Thoracic aorta (tissue), 2 donors: Measurements from ENCODE around the gene ADAMTS12. TPM values are rescaled to one million over a fixed set of nuclear protein-coding genes. Genes with fewer than 3 reads are reported as not detected.

Experiments used
- ATAC-seq: fragments of 150-250 bp; one replicate; pipeline ENCODE4 v1.8.0; 2017; ENCODE audit warnings: low read depth; ENCODE audit not compliant: insufficient number of reproducible peaks, low FRiP score
- DNase-seq: peaks from one replicate; pipeline ENCODE4 v3.0.0-alpha.2; 2020; ENCODE audit warnings: low spot score
- H3K27ac ChIP-seq, 2 donors: fragments of 200-600 bp; sonication (generic); 1 replicate in 1 of 2; 2 replicates in 1 of 2; pipeline ENCODE4 v1.5.1; 2016; ENCODE audit warnings: mild to moderate bottlenecking in 2 of 2, moderate library complexity in 2 of 2
- H3K27me3 ChIP-seq: fragments of 200-600 bp; sonication (generic); replicated peaks from 2 replicates; pipeline ENCODE4 v1.6.0; 2016; ENCODE audit warnings: mild to moderate bottlenecking; ENCODE audit not compliant: insufficient read depth
- H3K36me3 ChIP-seq: fragments of 200-600 bp; sonication (generic); one replicate; pipeline ENCODE4 v1.5.1; 2016
- H3K4me1 ChIP-seq, 2 donors: fragments of 200-600 bp; sonication (generic); 1 replicate in 1 of 2; 2 replicates in 1 of 2; pipeline versions ENCODE4 v1.5.1 to v1.6.0; 2016; ENCODE audit warnings: low read depth in 2 of 2, mild to moderate bottlenecking in 1 of 2; ENCODE audit not compliant: control insufficient read depth in 1 of 2
- H3K4me3 ChIP-seq: fragments of 200-600 bp; sonication (generic); 2 replicates; pipeline ENCODE4 v1.5.1; 2016; ENCODE audit warnings: mild to moderate bottlenecking
- H3K9me3 ChIP-seq: fragments of 200-600 bp; sonication (generic); 2 replicates; pipeline ENCODE4 v1.5.1; 2016
- CTCF ChIP-seq: fragments of 200-600 bp; sonication (generic); IDR thresholded peaks from one replicate; pipeline ENCODE4 v1.5.1; 2019; ENCODE audit warnings: antibody characterized with exemption
- total RNA-seq, 2 donors: library from RNA; depleted of rRNA; stranded (reverse); fragments of >200 nt; gene quantifications; one replicate each; pipeline versions ENCODE4 v1.1.0 to v1.2.3, GENCODE V29; 2016

ADAMTS12 gene
- total RNA-seq, 2 donors from 2014 or later, result 7.3 to 8.0 TPM

- TF ChIP-seq CTCF, result no peak
- H3K27ac ChIP-seq, result no peak overlapping the region
- H3K9me3 ChIP-seq, result no peaks in the 10 kb centered on the region
- DNase-seq (no peak), ATAC-seq (no peak)
- H3K36me3 ChIP-seq, result no peaks in the 10 kb centered on the region
- no peak overlapping the region for H3K4me3 ChIP-seq
- peaks cover 14 to 25% of the 10 kb centered on the region in 2 donors for H3K4me1 ChIP-seq
- H3K27me3 ChIP-seq, result no peaks in the 10 kb centered on the region
These were observed 43.2 kb downstream of the ADAMTS12 start for GRCh38 chr5:33848554-33848953.

GRCh38 chr5:33846851-33847250 lies 44.9 kb downstream of the ADAMTS12 start:
- ATAC-seq, result no peak
- H3K4me1 ChIP-seq, result peaks cover 4 to 12% of the 10 kb centered on the region in 2 donors
- no peak overlapping the region for H3K4me3 ChIP-seq
- DNase-seq, result no peak
- no peak for TF ChIP-seq CTCF
- H3K27ac ChIP-seq, result no peak overlapping the region
- no peaks in the 10 kb centered on the region for H3K36me3 ChIP-seq
- H3K9me3 ChIP-seq, result no peaks in the 10 kb centered on the region
- no peaks in the 10 kb centered on the region for H3K27me3 ChIP-seq

- DNase-seq (no peak), ATAC-seq (no peak)
- H3K27ac ChIP-seq, result no peak overlapping the region
- H3K27me3 ChIP-seq, result no peaks in the 10 kb centered on the region
- H3K4me1 ChIP-seq, result peaks cover 0 to 21% of the 10 kb centered on the region in 2 donors
- TF ChIP-seq CTCF, result no peak
- H3K4me3 ChIP-seq, result no peak overlapping the region
- H3K36me3 ChIP-seq, result no peaks in the 10 kb centered on the region
- H3K9me3 ChIP-seq, result no peaks in the 10 kb centered on the region
These were observed 48.2 kb downstream of the ADAMTS12 start for GRCh38 chr5:33843579-33843978.

- Histone ChIP-seq H3K27me3 (no peaks in the 10 kb centered on the region), H3K4me3 (no peak overlapping the region), H3K27ac (no peak overlapping the region), H3K36me3 (no peaks in the 10 kb centered on the region), H3K9me3 (no peaks in the 10 kb centered on the region), H3K4me1 (peaks cover 0 to 21% of the 10 kb centered on the region in 2 donors)
- ATAC-seq (no peak), DNase-seq (no peak)
- TF ChIP-seq CTCF, result no peak
These were observed 49.3 kb downstream of the ADAMTS12 start for GRCh38 chr5:33842456-33842855.

GRCh38 chr5:33841891-33842290 lies 49.9 kb downstream of the ADAMTS12 start:
- TF ChIP-seq CTCF, result no peak
- H3K4me1 ChIP-seq, result peaks cover 0 to 21% of the 10 kb centered on the region in 2 donors
- no peaks in the 10 kb centered on the region for H3K9me3 ChIP-seq
- no peak overlapping the region for H3K27ac ChIP-seq
- ATAC-seq (no peak), DNase-seq (no peak)
- H3K27me3 ChIP-seq, result no peaks in the 10 kb centered on the region
- H3K4me3 ChIP-seq, result no peak overlapping the region
- no peaks in the 10 kb centered on the region for H3K36me3 ChIP-seq
